Prostate gland (tissue), 2 donors: Measurements from ENCODE around the gene GGN. TPM values are rescaled to one million over a fixed set of nuclear protein-coding genes. Genes with fewer than 3 reads are reported as not detected.

Experiments used
- DNase-seq: peaks from one replicate; pipeline ENCODE4 v3.0.0-alpha.2; 2019; ENCODE audit warnings: low spot score
- H3K27ac ChIP-seq, 2 donors: fragments of 200-600 bp; sonication (generic); 2 replicates each; pipeline ENCODE4 v1.5.1; 2017 to 2019
- H3K27me3 ChIP-seq: fragments of 200-600 bp; sonication (generic); replicated peaks from 2 replicates; pipeline ENCODE4 v1.5.1; 2019; ENCODE audit not compliant: insufficient read depth
- H3K36me3 ChIP-seq, 2 donors: fragments of 200-600 bp; sonication (generic); 1 replicate in 1 of 2; 2 replicates in 1 of 2; pipeline versions ENCODE4 v1.5.1 to v1.8.1; 2017 to 2019
- H3K4me1 ChIP-seq: fragments of 200-600 bp; sonication (generic); replicated peaks from 2 replicates; pipeline ENCODE4 v1.5.1; 2019
- H3K4me3 ChIP-seq, 2 donors: fragments of 200-600 bp; sonication (generic); 2 replicates each; pipeline ENCODE4 v1.5.1; 2017 to 2019
- H3K9me3 ChIP-seq: fragments of 200-600 bp; sonication (generic); 2 replicates; pipeline ENCODE4 v1.5.1; 2017
- POLR2A ChIP-seq: fragments of 450-650 bp; IDR thresholded peaks from one replicate; pipeline ENCODE4 v1.6.1; 2016; ENCODE audit warnings: antibody characterized with exemption, mild to moderate bottlenecking
- POLR2AphosphoS5 ChIP-seq: sonication (generic); formaldehyde crosslinking; IDR thresholded peaks from one replicate; pipeline ENCODE4 v1.6.1; 2017; ENCODE audit warnings: antibody characterized with exemption
- WGBS: methylation state at CpG from one replicate; pipeline ENCODE4 v1.1.5; 2018; 5-methylcytosine and 5-hydroxymethylcytosine counted together
- intact Hi-C: fragments of 100-400 bp; cut with DNase I; formaldehyde crosslinking; loops from one replicate; pipeline ENCODE4 v1.14.2; 2022
- total RNA-seq, 2 donors: library from RNA; depleted of rRNA; stranded (reverse); fragments of >200 nt; gene quantifications; one replicate each; pipeline ENCODE4 v1.1.0, GENCODE V29; 2016
- TF ChIP-seq, protein P1 (sequence below), 4 experiments: fragments of 200-600 bp in 2 of 4; fragments of 450-650 bp in 2 of 4; sonication (generic) in 2 of 4; IDR thresholded peaks; 1 replicate in 3 of 4; 2 replicates in 1 of 4; pipeline ENCODE4 v1.5.1; 2016 to 2019; ENCODE audit warnings: antibody characterized with exemption in 4 of 4, mild to moderate bottlenecking in 2 of 4, moderate library complexity in 2 of 4

The GGN gene, protein sequence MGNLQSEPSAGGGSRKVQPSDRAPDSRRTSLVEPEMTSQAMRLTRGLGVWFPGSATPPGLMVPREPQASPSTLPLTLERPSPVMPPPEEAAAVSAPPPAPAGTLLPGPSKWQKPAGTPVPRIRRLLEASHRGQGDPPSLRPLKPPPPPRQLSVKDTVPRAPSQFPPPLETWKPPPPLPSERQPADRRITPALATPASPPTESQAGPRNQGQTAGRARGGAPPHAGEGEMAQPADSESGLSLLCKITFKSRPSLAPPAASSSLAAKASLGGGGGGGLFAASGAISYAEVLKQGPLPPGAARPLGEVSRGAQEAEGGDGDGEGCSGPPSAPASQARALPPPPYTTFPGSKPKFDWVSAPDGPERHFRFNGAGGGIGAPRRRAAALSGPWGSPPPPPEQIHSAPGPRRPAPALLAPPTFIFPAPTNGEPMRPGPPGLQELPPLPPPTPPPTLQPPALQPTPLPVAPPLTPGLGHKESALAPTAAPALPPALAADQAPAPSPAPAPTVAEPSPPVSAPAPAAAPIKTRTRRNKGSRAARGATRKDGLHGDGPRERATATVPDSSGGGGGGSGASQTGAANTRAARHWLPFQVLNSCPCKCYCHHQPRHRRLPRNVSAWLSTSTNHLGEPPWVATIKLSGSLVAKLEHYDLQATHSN
- total RNA-seq: 1 to 10 TPM in 1 of 2 donors, under 1 TPM in 1; 0.27 to 7.4 TPM

DNA sequence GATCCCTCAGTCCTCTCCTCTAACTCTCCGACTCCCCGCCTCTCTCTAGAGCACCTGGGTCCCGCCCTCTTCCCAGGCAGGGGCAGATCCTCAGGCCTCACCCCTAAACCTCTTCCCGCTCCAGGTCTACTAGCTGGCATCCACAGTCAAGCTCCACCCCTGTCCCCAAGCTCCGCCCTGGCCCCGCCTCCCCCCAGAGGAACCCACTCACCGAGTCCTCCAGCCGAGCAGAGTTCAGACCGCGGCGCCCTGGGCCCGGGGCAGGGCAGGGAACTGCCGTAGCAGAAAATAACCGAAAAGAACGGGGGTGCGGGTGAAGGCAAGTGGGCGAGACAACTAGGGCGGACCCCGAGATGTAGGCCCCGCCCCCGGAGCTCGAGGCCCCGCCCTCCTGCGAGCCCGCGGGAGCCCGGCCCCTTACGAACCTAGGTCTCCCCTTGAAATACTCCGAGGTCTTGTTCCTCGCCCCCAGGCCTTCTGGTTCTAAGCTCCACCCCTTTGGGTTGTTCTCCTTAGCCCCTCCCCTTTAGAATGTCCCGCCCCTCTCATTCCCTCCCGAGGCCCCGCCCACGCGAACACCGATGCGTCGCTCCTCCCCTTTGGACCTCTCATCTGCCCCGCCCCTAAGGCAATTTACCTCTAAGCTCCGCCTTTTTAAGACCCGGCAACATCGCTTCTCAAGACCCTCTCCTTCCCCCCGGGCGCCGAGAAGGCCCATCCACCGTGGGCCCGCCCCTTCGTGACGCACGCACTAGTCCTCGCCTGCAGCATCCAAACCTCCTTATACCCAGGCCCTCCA is at the start of gene GGN:
Gene GGN, minus strand, starts transcription at position 485 of the 799 bp plus-strand sequence. CDS start 773 bp downstream, outside the sequence.
- H3K4me3 ChIP-seq: peak within 1 kb of the TSS; percentile 32 to 38
- TF ChIP-seq, protein P1, sequence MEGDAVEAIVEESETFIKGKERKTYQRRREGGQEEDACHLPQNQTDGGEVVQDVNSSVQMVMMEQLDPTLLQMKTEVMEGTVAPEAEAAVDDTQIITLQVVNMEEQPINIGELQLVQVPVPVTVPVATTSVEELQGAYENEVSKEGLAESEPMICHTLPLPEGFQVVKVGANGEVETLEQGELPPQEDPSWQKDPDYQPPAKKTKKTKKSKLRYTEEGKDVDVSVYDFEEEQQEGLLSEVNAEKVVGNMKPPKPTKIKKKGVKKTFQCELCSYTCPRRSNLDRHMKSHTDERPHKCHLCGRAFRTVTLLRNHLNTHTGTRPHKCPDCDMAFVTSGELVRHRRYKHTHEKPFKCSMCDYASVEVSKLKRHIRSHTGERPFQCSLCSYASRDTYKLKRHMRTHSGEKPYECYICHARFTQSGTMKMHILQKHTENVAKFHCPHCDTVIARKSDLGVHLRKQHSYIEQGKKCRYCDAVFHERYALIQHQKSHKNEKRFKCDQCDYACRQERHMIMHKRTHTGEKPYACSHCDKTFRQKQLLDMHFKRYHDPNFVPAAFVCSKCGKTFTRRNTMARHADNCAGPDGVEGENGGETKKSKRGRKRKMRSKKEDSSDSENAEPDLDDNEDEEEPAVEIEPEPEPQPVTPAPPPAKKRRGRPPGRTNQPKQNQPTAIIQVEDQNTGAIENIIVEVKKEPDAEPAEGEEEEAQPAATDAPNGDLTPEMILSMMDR (IDR thresholded peaks at IDR 0.05): no peak
- TF ChIP-seq POLR2AphosphoS5: peak; percentile 39
- TF ChIP-seq POLR2A: peak; percentile 61
- WGBS: under 1% methylated on average over 51 of the region's 51 CpGs

DNA sequence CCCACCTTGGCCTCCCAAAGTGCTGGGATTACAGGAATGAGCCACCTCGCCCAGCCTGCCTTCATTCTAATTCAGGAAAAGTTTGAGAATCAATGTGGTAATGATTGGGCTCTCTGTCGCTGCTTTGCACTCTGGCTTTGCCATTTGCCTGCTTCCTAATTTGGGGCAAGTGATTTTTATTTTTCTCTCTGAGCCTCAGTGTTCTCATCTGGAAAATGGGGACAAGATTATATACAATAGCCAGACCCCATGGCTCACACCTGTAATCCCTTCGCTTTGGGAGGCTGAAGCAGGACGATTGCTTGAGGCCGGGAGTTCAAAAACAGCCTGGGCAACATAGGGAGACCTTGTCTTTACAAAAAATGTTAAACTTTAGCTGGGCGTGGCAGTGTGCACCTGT is 49.5 kb upstream of the GGN start:
- H3K9me3 ChIP-seq: no peaks in the 10 kb centered on the region
- peaks cover 18% of the 10 kb centered on the region for H3K27me3 ChIP-seq
- intact Hi-C loops: no loop called here
- no peak for DNase-seq
- H3K36me3 ChIP-seq: no peaks in the 10 kb centered on the region
- H3K27ac ChIP-seq: no peak overlapping the region
- H3K4me3 ChIP-seq: no peak overlapping the region
- WGBS: 95% methylated on average over 6 of the region's 6 CpGs
- H3K4me1 ChIP-seq: no peaks in the 10 kb centered on the region
- TF ChIP-seq POLR2A (no peak), POLR2AphosphoS5 (no peak)
- TF ChIP-seq, protein P1 (IDR thresholded peaks at IDR 0.05): no peak

More for the DNA sequence above, at the start of gene GGN:
- intact Hi-C loops: no loop called here
- Histone ChIP-seq H3K4me1 (peaks cover 5% of the 10 kb centered on the region), H3K27ac (peak within 1 kb of the TSS; percentile 55 to 74), H3K36me3 (peaks cover 0 to 17% of the 10 kb centered on the region in 2 donors), H3K27me3 (no peaks in the 10 kb centered on the region), H3K9me3 (no peaks in the 10 kb centered on the region)
- peak; percentile 81 for DNase-seq

DNA sequence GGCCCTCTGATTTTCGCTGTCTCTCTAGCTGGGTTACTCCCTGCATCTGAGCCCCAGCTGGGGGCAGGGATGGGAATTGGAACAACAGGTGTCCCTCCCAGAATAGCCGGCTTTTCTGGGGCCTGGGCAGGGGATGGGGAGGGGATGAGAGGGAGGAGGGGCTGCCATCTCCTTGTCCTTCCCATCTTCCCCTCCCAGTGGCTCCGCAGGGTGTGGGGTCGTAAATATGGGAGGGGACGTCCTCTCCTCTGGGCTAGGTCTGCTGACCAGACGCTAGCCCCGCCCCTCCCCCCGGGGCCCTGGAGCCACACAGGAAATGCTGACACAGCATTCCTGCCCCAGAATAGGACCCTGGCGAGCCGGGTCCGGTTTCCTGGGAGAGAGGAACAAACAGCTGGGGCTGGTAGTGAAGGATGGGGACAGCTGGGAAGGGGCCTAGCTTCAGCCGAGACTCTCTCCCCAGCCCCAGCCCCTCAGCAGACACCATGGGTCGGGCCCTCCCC is 46.8 kb upstream of the GGN start:
- no peaks in the 10 kb centered on the region for H3K9me3 ChIP-seq
- 12% methylated on average over 13 of the region's 13 CpGs for WGBS
- no peak for DNase-seq
- H3K27me3 ChIP-seq: peaks cover 18% of the 10 kb centered on the region
- H3K27ac ChIP-seq: no peak overlapping the region
- intact Hi-C loops: no loop called here
- no peaks in the 10 kb centered on the region for H3K36me3 ChIP-seq
- no peak for TF ChIP-seq POLR2AphosphoS5
- TF ChIP-seq POLR2A: no peak
- TF ChIP-seq, protein P1 (IDR thresholded peaks at IDR 0.05): no peak
- H3K4me3 ChIP-seq: no peak overlapping the region
- H3K4me1 ChIP-seq: no peaks in the 10 kb centered on the region

DNA sequence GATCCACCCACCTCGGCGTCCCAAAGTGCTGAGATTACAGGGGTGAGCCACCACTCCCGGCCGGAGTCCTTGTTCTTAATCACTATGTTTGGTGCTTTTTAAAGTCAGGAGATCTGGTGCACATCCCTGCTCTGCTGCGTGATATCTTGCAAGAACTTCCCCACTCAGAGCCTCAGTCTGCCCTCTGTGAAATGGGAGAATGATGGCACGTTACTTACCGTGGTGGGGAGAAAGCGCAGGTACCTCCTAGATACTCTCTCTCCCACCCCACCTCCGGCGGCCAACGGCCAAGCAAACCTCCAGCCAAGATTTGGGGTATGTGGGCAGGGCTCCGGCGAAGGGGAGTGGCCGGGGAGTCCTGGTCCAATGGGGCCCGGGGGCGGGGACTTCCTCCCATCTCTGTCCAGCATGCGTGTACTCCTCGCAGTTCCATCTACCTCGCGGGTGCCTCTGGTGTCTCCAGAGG is 45.5 kb upstream of the GGN start, which contains the start of gene RYR1:
Gene RYR1, plus strand, starts transcription at position 424 of the 466 bp plus-strand sequence. CDS start 139 bp downstream, outside the sequence.
- intact Hi-C loops: no loop called here
- Histone ChIP-seq H3K27ac (no peak within 1 kb of the TSS), H3K4me1 (no peaks in the 10 kb centered on the region), H3K9me3 (no peaks in the 10 kb centered on the region), H3K4me3 (no peak within 1 kb of the TSS), H3K27me3 (peaks cover 18% of the 10 kb centered on the region), H3K36me3 (no peaks in the 10 kb centered on the region)
- no peak for DNase-seq
- WGBS: 15% methylated on average over 20 of the region's 20 CpGs
- TF ChIP-seq, protein P1 (IDR thresholded peaks at IDR 0.05): no peak
- TF ChIP-seq POLR2A (no peak), POLR2AphosphoS5 (no peak)
